ENCODE measurements around the gene SLC45A2.
"Not testable (repeated sequence)": the region's sequence is repeated elsewhere in the genome, so short reads cannot be mapped to it uniquely, and the experiment has no call there.

The SLC45A2 gene

GRCh38 chr5:33929925-33930690 is 54.4 kb downstream of the SLC45A2 start:
- no peak for DNase-seq (ENCODE audit: low read depth, low spot score)

- no peak for DNase-seq (ENCODE audit: low read depth, low spot score)
Observed at GRCh38 chr5:33928283-33928682, 56.2 kb downstream of the SLC45A2 start.

GRCh38 chr5:33927685-33928084 is 56.8 kb downstream of the SLC45A2 start:
- no peak for DNase-seq (ENCODE audit: low read depth, low spot score)

DNA sequence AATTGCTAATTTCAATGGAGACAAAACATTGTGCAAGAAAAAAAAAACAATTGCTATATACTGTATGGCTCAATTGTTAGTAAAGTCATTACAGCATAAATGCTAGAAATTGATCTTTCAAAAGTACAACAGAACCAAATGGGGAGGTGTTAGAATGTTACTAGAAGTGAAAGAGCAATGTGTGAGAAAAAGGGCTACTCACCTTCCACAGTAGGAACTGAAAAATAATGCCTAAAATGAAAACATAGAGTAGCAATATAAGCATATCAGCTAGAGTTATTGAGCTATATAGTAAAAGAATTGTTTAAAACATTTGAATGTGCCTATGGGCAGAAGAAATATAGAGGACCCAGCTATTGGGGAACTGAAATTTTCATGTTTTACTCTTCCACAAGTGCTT is 59.2 kb downstream of the SLC45A2 start:
- DNase-seq (ENCODE audit: low read depth, low spot score), result no peak

- no peak for DNase-seq (ENCODE audit: low read depth, low spot score)
Observed at GRCh38 chr5:33921002-33921401, 63.5 kb downstream of the SLC45A2 start.

DNA sequence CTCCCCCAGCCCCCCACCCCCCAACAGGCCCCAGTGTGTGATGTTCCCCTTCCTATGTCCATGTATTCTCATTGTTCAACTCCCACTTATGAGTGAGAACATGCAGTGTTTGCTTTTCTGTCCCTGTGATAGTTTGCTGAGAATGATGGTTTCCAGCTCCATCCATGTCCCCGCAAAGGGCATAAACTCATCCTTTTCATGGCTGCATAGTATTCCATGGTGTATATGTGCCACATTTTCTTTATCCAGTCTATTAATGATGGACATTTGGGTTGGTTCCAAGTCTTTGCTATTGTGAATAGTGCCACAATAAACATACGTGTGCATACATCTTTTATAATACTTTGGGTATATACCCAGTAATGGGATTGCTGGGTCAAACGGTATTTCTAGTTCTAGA is 69.6 kb downstream of the SLC45A2 start:
- DNase-seq (ENCODE audit: low read depth, low spot score), result not testable (repeated sequence)

GRCh38 chr5:33906248-33906647 is 78.2 kb downstream of the SLC45A2 start:
- DNase-seq (ENCODE audit: low read depth, low spot score), result not testable (repeated sequence)

GRCh38 chr5:33905381-33905780 is 79.1 kb downstream of the SLC45A2 start:
- peak; percentile 16 for DNase-seq (ENCODE audit: low read depth, low spot score)

GRCh38 chr5:33903118-33903517 is 81.4 kb downstream of the SLC45A2 start:
- no peak for DNase-seq (ENCODE audit: low read depth, low spot score)

- no peak for DNase-seq (ENCODE audit: low read depth, low spot score)
Observed at GRCh38 chr5:33901156-33901555, 83.3 kb downstream of the SLC45A2 start.

All from astrocyte of the hippocampus (primary cell).